ENCODE measurements around the gene TMEM132D. TPM values are rescaled to one million over a fixed set of nuclear protein-coding genes. Genes with fewer than 3 reads are reported as not detected.

TMEM132D gene
- total and polyA plus RNA-seq, 2 of the 8 experiments (the other 6 are each of a cell fraction or from before 2014, with no cell fraction given) = 3.5 to 10.1 TPM

GRCh38 chr12:129550353-129550752, 353.5 kb downstream of the TMEM132D start:
- Histone ChIP-seq H3K9me3 (ENCODE audit: insufficient read depth in 2 of 2, low read depth in 1 of 2, low read length in 1 of 2) (no peaks in the 10 kb centered on the region), H3K23ac (ENCODE audit: insufficient read length) (no peak overlapping the region), H4K8ac (ENCODE audit: extremely low read depth, insufficient read depth, low read length) (no peak overlapping the region), H3K79me2 (ENCODE audit: control insufficient read depth in 1 of 2, insufficient read depth in 2 of 2, low read length in 2 of 2) (no peaks in the 10 kb centered on the region), H4K91ac (replicated peaks; ENCODE audit: insufficient read length, low read length) (no peak overlapping the region), H3K4me3 (ENCODE audit: extremely low read depth in 1 of 4, insufficient read depth in 2 of 4, low read depth in 3 of 4, low read length in 4 of 4) (no peak overlapping the region), H3K36me3 (ENCODE audit: control insufficient read depth in 2 of 4, insufficient read depth in 4 of 4, low read length in 3 of 4) (no peaks in the 10 kb centered on the region), H4K5ac (ENCODE audit: insufficient read length, low read depth, low read length) (no peak overlapping the region), H2BK20ac (ENCODE audit: low read length) (no peak overlapping the region), H3K79me1 (ENCODE audit: low read depth, low read length) (no peaks in the 10 kb centered on the region), H2BK120ac (replicated peaks; ENCODE audit: low read depth, low read length) (no peak overlapping the region), H2BK12ac (ENCODE audit: low read depth, low read length) (no peak overlapping the region), H3K23me2 (ENCODE audit: low read depth, low read length) (no peaks in the 10 kb centered on the region; the same call in 1 of the 2 replicates), H3K4me1 (replicated peaks in 1 of 4; ENCODE audit: control insufficient read depth in 3 of 4, insufficient read depth in 4 of 4, low read length in 3 of 4) (no peaks in the 10 kb centered on the region; a peak in 1 of 7 replicates), H4K20me1 (replicated peaks in 1 of 2; ENCODE audit: control insufficient read depth in 1 of 2, insufficient read depth in 2 of 2, low read length in 2 of 2) (no peaks in the 10 kb centered on the region), H3K27me3 (replicated peaks in 1 of 4; ENCODE audit: control insufficient read depth in 3 of 4, extremely low read depth in 1 of 4, insufficient read depth in 3 of 4, low read length in 3 of 4) (no peaks in the 10 kb centered on the region), H3K4me2 (ENCODE audit: insufficient read depth in 1 of 2, low read depth in 2 of 2, low read length in 2 of 2) (no peak overlapping the region), H3K56ac (replicated peaks; ENCODE audit: insufficient read length, low read depth, low read length) (no peak overlapping the region), H2AK5ac (ENCODE audit: low read depth, low read length) (no peak overlapping the region), H3K18ac (ENCODE audit: extremely low read depth, low read length) (no peak overlapping the region), H3K27ac (ENCODE audit: low read depth, low read length) (no peak overlapping the region), H2AFZ (ENCODE audit: low read length) (no peak overlapping the region), H2BK15ac (ENCODE audit: low read length) (no peak overlapping the region), H3K4ac (replicated peaks; ENCODE audit: insufficient read length, low read depth, low read length) (no peak overlapping the region), H3K14ac (ENCODE audit: insufficient read length) (no peak overlapping the region), H3K9ac (replicated peaks in 1 of 4; ENCODE audit: extremely low read depth in 1 of 4, low read depth in 3 of 4, low read length in 3 of 4) (no peak overlapping the region), H2BK5ac (ENCODE audit: low read depth, low read length) (no peak overlapping the region)
- POLR2A ChIA-PET (ENCODE audit: partially characterized antibody) = interaction anchor here (1.1 kb wide), 1 partner anchor 10 kb away, joined by 3 read pairs; no protein-coding TSS in a partner anchor
- 94% methylated on average over 3 of the region's 3 CpGs; no CpG with 5 or more reads in 1 of the 2 experiments for WGBS, 2 experiments (ENCODE audit: extremely low coverage in 1 of 2, insufficient coverage in 1 of 2, insufficient read length in 1 of 2, insufficient replicate concordance in 2 of 2, low coverage in 1 of 2, low lambda C conversion rate in 2 of 2, missing lambda C conversion rate in 1 of 2)
- DNase-seq (ENCODE audit: low read depth in 1 of 2, low spot score in 2 of 2) (no peak), FAIRE-seq (no peak)
- CTCF ChIA-PET (ENCODE audit: partially characterized antibody) = interaction anchor here (0.6 kb wide), 1 partner anchor 11 kb away, joined by 3 read pairs; no protein-coding TSS in a partner anchor
- TF ChIP-seq RFX5 (IDR thresholded peaks at IDR 0.05; ENCODE audit: borderline replicate concordance, low read depth, low read length) (no peak), KDM1A (IDR thresholded peaks at IDR 0.05; ENCODE audit: borderline replicate concordance, low read length) (no peak), RAD21 (IDR thresholded peaks at IDR 0.05 in 1 of 2, conservative IDR thresholded peaks at IDR 0.05 in 1 of 2; ENCODE audit: low read depth in 2 of 2, low read length in 2 of 2) (no peak), POU5F1 (IDR thresholded peaks at IDR 0.05; ENCODE audit: low read depth, low read length) (no peak), SP2 (IDR thresholded peaks at IDR 0.05; ENCODE audit: low read length) (no peak), ASH2L (IDR thresholded peaks at IDR 0.05; ENCODE audit: low read length) (no peak), TAF7 (optimal IDR thresholded peaks at IDR 0.05; ENCODE audit: borderline replicate concordance, low read depth, low read length) (no peak), USF2 (IDR thresholded peaks at IDR 0.05; ENCODE audit: low read length) (no peak), RNF2 (IDR thresholded peaks at IDR 0.05; ENCODE audit: borderline replicate concordance, low read depth, low read length, missing control alignments, poor library complexity, severe bottlenecking) (no peak), BCL11A (IDR thresholded peaks at IDR 0.05; ENCODE audit: low read depth in 2 of 2, low read length in 2 of 2) (no peak), GABPA (IDR thresholded peaks at IDR 0.05; ENCODE audit: borderline replicate concordance, insufficient read depth, low read length) (no peak), EZH2 (IDR thresholded peaks at IDR 0.05; ENCODE audit: low read depth, low read length, severe bottlenecking) (no peak), CREB1 (IDR thresholded peaks at IDR 0.05) (no peak)

Data from H1 (cell line).